Prostate gland (tissue), 2 donors: ENCODE results near the gene TMEM169. TPM values are rescaled to one million over a fixed set of nuclear protein-coding genes. Genes with fewer than 3 reads are reported as not detected.

Experiments used
- DNase-seq: peaks from one replicate; pipeline ENCODE4 v3.0.0-alpha.2; 2019; ENCODE audit warnings: low spot score
- H3K27ac ChIP-seq, 2 donors: fragments of 200-600 bp; sonication (generic); 2 replicates each; pipeline ENCODE4 v1.5.1; 2017 to 2019
- H3K27me3 ChIP-seq: fragments of 200-600 bp; sonication (generic); replicated peaks from 2 replicates; pipeline ENCODE4 v1.5.1; 2019; ENCODE audit not compliant: insufficient read depth
- H3K36me3 ChIP-seq, 2 donors: fragments of 200-600 bp; sonication (generic); 1 replicate in 1 of 2; 2 replicates in 1 of 2; pipeline versions ENCODE4 v1.5.1 to v1.8.1; 2017 to 2019
- H3K4me1 ChIP-seq: fragments of 200-600 bp; sonication (generic); replicated peaks from 2 replicates; pipeline ENCODE4 v1.5.1; 2019
- H3K4me3 ChIP-seq, 2 donors: fragments of 200-600 bp; sonication (generic); 2 replicates each; pipeline ENCODE4 v1.5.1; 2017 to 2019
- H3K9me3 ChIP-seq: fragments of 200-600 bp; sonication (generic); 2 replicates; pipeline ENCODE4 v1.5.1; 2017
- CTCF ChIP-seq, 4 experiments: fragments of 200-600 bp in 2 of 4; fragments of 450-650 bp in 2 of 4; sonication (generic) in 2 of 4; IDR thresholded peaks; 1 replicate in 3 of 4; 2 replicates in 1 of 4; pipeline ENCODE4 v1.5.1; 2016 to 2019; ENCODE audit warnings: antibody characterized with exemption in 4 of 4, mild to moderate bottlenecking in 2 of 4, moderate library complexity in 2 of 4
- POLR2A ChIP-seq: fragments of 450-650 bp; IDR thresholded peaks from one replicate; pipeline ENCODE4 v1.6.1; 2016; ENCODE audit warnings: antibody characterized with exemption, mild to moderate bottlenecking
- POLR2AphosphoS5 ChIP-seq: sonication (generic); formaldehyde crosslinking; IDR thresholded peaks from one replicate; pipeline ENCODE4 v1.6.1; 2017; ENCODE audit warnings: antibody characterized with exemption
- WGBS: methylation state at CpG from one replicate; pipeline ENCODE4 v1.1.5; 2018; 5-methylcytosine and 5-hydroxymethylcytosine counted together
- intact Hi-C: fragments of 100-400 bp; cut with DNase I; formaldehyde crosslinking; loops from one replicate; pipeline ENCODE4 v1.14.2; 2022
- total RNA-seq, 2 donors: library from RNA; depleted of rRNA; stranded (reverse); fragments of >200 nt; gene quantifications; one replicate each; pipeline ENCODE4 v1.1.0, GENCODE V29; 2016

The TMEM169 gene
- total RNA-seq, 2 donors from 2014 or later = 0.80 to 1.1 TPM

- Histone ChIP-seq H3K36me3 (peaks cover 6 to 14% of the 10 kb centered on the region in 2 donors), H3K4me3 (no peak overlapping the region), H3K4me1 (no peaks in the 10 kb centered on the region), H3K27ac (no peak overlapping the region), H3K27me3 (no peaks in the 10 kb centered on the region), H3K9me3 (no peaks in the 10 kb centered on the region)
- 76% methylated on average over 1 of the region's 1 CpG for WGBS
- TF ChIP-seq POLR2A (no peak), CTCF (IDR thresholded peaks at IDR 0.05) (no peak), POLR2AphosphoS5 (no peak)
- intact Hi-C loops = no loop called here
- no peak for DNase-seq
Measured at GRCh38 chr2:216142540-216142939, 60.8 kb downstream of the TMEM169 start.

GRCh38 chr2:216144372-216144771 lies 62.7 kb downstream of the TMEM169 start:
- Histone ChIP-seq H3K9me3 (no peaks in the 10 kb centered on the region), H3K4me3 (no peak overlapping the region), H3K27ac (no peak overlapping the region), H3K4me1 (no peaks in the 10 kb centered on the region), H3K36me3 (peaks cover 0 to under 1% of the 10 kb centered on the region in 2 donors), H3K27me3 (no peaks in the 10 kb centered on the region)
- TF ChIP-seq CTCF (IDR thresholded peaks at IDR 0.05) (no peak), POLR2A (no peak), POLR2AphosphoS5 (no peak)
- DNase-seq = no peak
- WGBS = 86% methylated on average over 1 of the region's 1 CpG
- intact Hi-C loops = no loop called here

- Histone ChIP-seq H3K4me1 (no peaks in the 10 kb centered on the region), H3K27ac (no peak overlapping the region), H3K9me3 (no peaks in the 10 kb centered on the region), H3K36me3 (no peaks in the 10 kb centered on the region), H3K27me3 (no peaks in the 10 kb centered on the region), H3K4me3 (no peak overlapping the region)
- no peak for DNase-seq
- WGBS = 87% methylated on average over 4 of the region's 4 CpGs
- TF ChIP-seq CTCF (IDR thresholded peaks at IDR 0.05) = no peak
- TF ChIP-seq POLR2AphosphoS5 = no peak
- TF ChIP-seq POLR2A = no peak
- intact Hi-C loops = no loop called here
Measured at GRCh38 chr2:216144857-216145256, 63.1 kb downstream of the TMEM169 start.

- Histone ChIP-seq H3K27me3 (no peaks in the 10 kb centered on the region), H3K27ac (no peak overlapping the region), H3K4me1 (no peaks in the 10 kb centered on the region), H3K9me3 (no peaks in the 10 kb centered on the region), H3K36me3 (no peaks in the 10 kb centered on the region), H3K4me3 (no peak overlapping the region)
- DNase-seq = no peak
- 89% methylated on average over 4 of the region's 4 CpGs for WGBS
- intact Hi-C loops = no loop called here
- TF ChIP-seq CTCF (IDR thresholded peaks at IDR 0.05) (no peak), POLR2AphosphoS5 (no peak), POLR2A (no peak)
Measured at GRCh38 chr2:216146573-216146972, 64.9 kb downstream of the TMEM169 start.

- H3K9me3 ChIP-seq = no peaks in the 10 kb centered on the region
- TF ChIP-seq POLR2A (no peak), CTCF (IDR thresholded peaks at IDR 0.05) (no peak), POLR2AphosphoS5 (no peak)
- no peaks in the 10 kb centered on the region for H3K36me3 ChIP-seq
- no peaks in the 10 kb centered on the region for H3K27me3 ChIP-seq
- no peaks in the 10 kb centered on the region for H3K4me1 ChIP-seq
- DNase-seq = no peak
- intact Hi-C loops = no loop called here
- no peak overlapping the region for H3K4me3 ChIP-seq
- 94% methylated on average over 5 of the region's 5 CpGs for WGBS
- H3K27ac ChIP-seq = no peak overlapping the region
Measured at GRCh38 chr2:216147172-216148131, 65.7 kb downstream of the TMEM169 start.
